ENCODE results near the gene ELL3. TPM values are rescaled to one million over a fixed set of nuclear protein-coding genes. Genes with fewer than 3 reads are reported as not detected.

The ELL3 gene
- polyA plus RNA-seq, 3 donors: 0.90 to 4.5 (median 1.2) TPM

- no peak overlapping the region for H3K27ac ChIP-seq (ENCODE audit: low read depth, low read length)
- 57 to 77% (median 70%) methylated on average over 9 of the region's 9 CpGs for WGBS, 3 donors
These were observed 17.7 kb upstream of the ELL3 start for GRCh38 chr15:43794269-43795037.

GRCh38 chr15:43793647-43794046 is 16.9 kb upstream of the ELL3 start:
- WGBS, 3 donors: 64 to 73% (median 66%) methylated on average over 10 of the region's 10 CpGs
- no peak overlapping the region for H3K27ac ChIP-seq (ENCODE audit: low read depth, low read length)

- WGBS, 3 donors: 0 to 2% (median 2%) methylated on average over 33 of the region's 33 CpGs
- peak overlapping the region; percentile 98 for H3K27ac ChIP-seq (ENCODE audit: low read depth, low read length)
These were observed 16.2 kb upstream of the ELL3 start for GRCh38 chr15:43792761-43793476.

GRCh38 chr15:43791993-43792760 is 15.4 kb upstream of the ELL3 start, which contains the start of gene SERF2:
Gene SERF2, plus strand, starts transcription at chr15:43792320. Its CDS starts 57 bp downstream, at chr15:43792377.
- 0 to 1% (median 1%) methylated on average over 65 to 66 of the region's 66 CpGs for WGBS, 3 donors
- peak within 1 kb of the TSS; percentile 98 for H3K27ac ChIP-seq (ENCODE audit: low read depth, low read length)

- H3K27ac ChIP-seq (ENCODE audit: low read depth, low read length): no peak overlapping the region
- WGBS, 3 donors: 66 to 97% (median 95%) methylated on average over 3 of the region's 3 CpGs
These were observed 12.6 kb upstream of the ELL3 start for GRCh38 chr15:43789409-43789808.

GRCh38 chr15:43779016-43779415 is 2.2 kb upstream of the ELL3 start:
- 82 to 92% (median 91%) methylated on average over 1 of the region's 1 CpG for WGBS, 3 donors

GRCh38 chr15:43777267-43777914 is 625 bp upstream of the ELL3 start:
- 1 to 2% (median 1%) methylated on average over 31 of the region's 31 CpGs for WGBS, 3 donors
- H3K27ac ChIP-seq (ENCODE audit: low read depth, low read length): no peak overlapping the region

More at GRCh38 chr15:43779016-43779415, 2.2 kb upstream of the ELL3 start:
- no peak overlapping the region for H3K27ac ChIP-seq (ENCODE audit: low read depth, low read length)

GRCh38 chr15:43776101-43776717 is 557 bp downstream of the ELL3 start:
- 11 to 46% (median 40%) methylated on average over 32 to 35 of the region's 35 CpGs for WGBS, 3 donors

GRCh38 chr15:43775411-43775965 is 1.3 kb downstream of the ELL3 start:
- 78 to 96% (median 88%) methylated on average over 1 of the region's 1 CpG for WGBS, 3 donors
- H3K27ac ChIP-seq (ENCODE audit: low read depth, low read length): no peak overlapping the region

More at GRCh38 chr15:43776101-43776717, 557 bp downstream of the ELL3 start:
- H3K27ac ChIP-seq (ENCODE audit: low read depth, low read length): no peak overlapping the region

- 58 to 82% (median 80%) methylated on average over 4 of the region's 4 CpGs for WGBS, 3 donors
- no peak overlapping the region for H3K27ac ChIP-seq (ENCODE audit: low read depth, low read length)
These were observed 2.7 kb downstream of the ELL3 start for GRCh38 chr15:43774062-43774461.

- H3K27ac ChIP-seq (ENCODE audit: low read depth, low read length): no peak overlapping the region
These were observed 4.1 kb downstream of the ELL3 start for GRCh38 chr15:43772624-43773023.

- H3K27ac ChIP-seq (ENCODE audit: low read depth, low read length): no peak overlapping the region
- WGBS, 3 donors: 50 to 89% (median 59%) methylated on average over 2 of the region's 2 CpGs
These were observed 5.0 kb downstream of the ELL3 start for GRCh38 chr15:43771816-43772215.

GRCh38 chr15:43769584-43770228 is 7.1 kb downstream of the ELL3 start:
- 62 to 71% (median 68%) methylated on average over 5 of the region's 5 CpGs for WGBS, 3 donors
- H3K27ac ChIP-seq (ENCODE audit: low read depth, low read length): no peak overlapping the region

GRCh38 chr15:43763819-43764446 is 12.8 kb downstream of the ELL3 start:
- WGBS, 3 donors: 54 to 67% (median 66%) methylated on average over 2 of the region's 2 CpGs
- H3K27ac ChIP-seq (ENCODE audit: low read depth, low read length): no peak overlapping the region

GRCh38 chr15:43762824-43763223 is 13.9 kb downstream of the ELL3 start:
- no peak overlapping the region for H3K27ac ChIP-seq (ENCODE audit: low read depth, low read length)
- 81 to 90% (median 83%) methylated on average over 6 of the region's 6 CpGs for WGBS, 3 donors

GRCh38 chr15:43751885-43752284 is 24.9 kb downstream of the ELL3 start:
- 52 to 87% (median 84%) methylated on average over 6 of the region's 6 CpGs for WGBS, 3 donors
- H3K27ac ChIP-seq (ENCODE audit: low read depth, low read length): no peak overlapping the region

Data from adipose tissue (tissue), 3 donors.